Glutamatergic neuron (in vitro differentiated cells): ENCODE data around the gene VPS25. TPM values are rescaled to one million over a fixed set of nuclear protein-coding genes. Genes with fewer than 3 reads are reported as not detected.

Source experiments
- DNase-seq: peaks from one replicate; pipeline ENCODE4 v3.0.0; 2022
- H3K27ac Mint-ChIP-seq: one replicate; pipeline ENCODE4 v1.8.0; 2020; ENCODE audit warnings: mild to moderate bottlenecking, mixed read lengths, inconsistent platforms; ENCODE audit not compliant: unreplicated experiment
- H3K27me3 Mint-ChIP-seq: one replicate; pipeline ENCODE4 v1.8.0; 2020; ENCODE audit warnings: mild to moderate bottlenecking, moderate library complexity, mixed read lengths, inconsistent platforms; ENCODE audit not compliant: unreplicated experiment
- H3K36me3 Mint-ChIP-seq: one replicate; pipeline ENCODE4 v1.8.0; 2020; ENCODE audit warnings: mild to moderate bottlenecking, mixed read lengths, inconsistent platforms; ENCODE audit not compliant: unreplicated experiment
- H3K4me1 Mint-ChIP-seq: one replicate; pipeline ENCODE4 v1.8.0; 2020; ENCODE audit warnings: mild to moderate bottlenecking, low read depth, mixed read lengths, inconsistent platforms; ENCODE audit not compliant: unreplicated experiment
- H3K4me3 Mint-ChIP-seq: one replicate; pipeline ENCODE4 v1.8.0; 2020; ENCODE audit warnings: mild to moderate bottlenecking, mixed read lengths, inconsistent platforms; ENCODE audit not compliant: unreplicated experiment
- H3K9me3 Mint-ChIP-seq: one replicate; pipeline ENCODE4 v1.8.0; 2020; ENCODE audit warnings: mild to moderate bottlenecking, moderate library complexity, mixed read lengths, inconsistent platforms; ENCODE audit not compliant: unreplicated experiment
- total RNA-seq: library from RNA; stranded (reverse); fragmentation: NEBNext Ultra II Directional; extraction: Animal tissue kit (Norgen Biotek cat#: 25700); gene quantifications from one replicate; pipeline ENCODE4 v1.2.1, GENCODE V29; 2021; ENCODE audit not compliant: unreplicated experiment
- TF ChIP-seq, protein P1 (sequence below): fragments of 200-600 bp; sonication (generic); IDR thresholded peaks from one replicate; pipeline ENCODE4 v1.5.0; 2021; ENCODE audit not compliant: partially characterized antibody, unreplicated experiment

VPS25 gene
- total RNA-seq, 1 donor from 2014 or later = 84.3 TPM

DNA sequence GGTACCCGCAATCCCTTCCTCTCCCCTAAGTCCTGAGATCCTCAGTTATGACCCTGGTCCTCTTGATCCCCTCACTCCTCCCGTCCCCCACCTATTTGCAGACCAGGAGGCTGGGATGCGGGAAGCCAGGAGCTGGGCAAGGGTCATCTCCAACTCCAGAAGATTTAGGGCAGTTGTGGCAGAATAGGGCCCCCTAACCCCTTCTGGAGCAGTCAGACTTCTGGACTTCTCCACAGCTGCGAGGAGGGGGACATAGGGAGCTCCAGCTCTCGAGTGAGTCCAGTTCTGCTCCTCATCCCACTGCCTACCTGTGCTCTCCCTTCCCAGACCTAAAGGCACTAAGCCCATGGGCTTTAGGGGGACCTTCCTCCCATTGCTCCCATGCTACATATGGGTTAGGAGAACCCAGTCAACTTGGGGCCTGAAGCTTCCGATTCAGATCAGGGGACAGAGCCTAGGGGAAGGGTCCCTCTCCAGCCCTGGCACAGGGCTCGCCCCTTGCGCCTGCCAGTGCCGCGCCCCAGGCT is 8.5 kb downstream of the VPS25 start:
- Mint-ChIP-seq H3K4me1 (no peaks in the 10 kb centered on the region), H3K27ac (no peak overlapping the region), H3K36me3 (peaks cover 5% of the 10 kb centered on the region), H3K9me3 (peaks cover 8% of the 10 kb centered on the region), H3K4me3 (peak overlapping the region; percentile 77), H3K27me3 (peaks cover 16% of the 10 kb centered on the region)
- DNase-seq = no peak
- TF ChIP-seq, protein P1, sequence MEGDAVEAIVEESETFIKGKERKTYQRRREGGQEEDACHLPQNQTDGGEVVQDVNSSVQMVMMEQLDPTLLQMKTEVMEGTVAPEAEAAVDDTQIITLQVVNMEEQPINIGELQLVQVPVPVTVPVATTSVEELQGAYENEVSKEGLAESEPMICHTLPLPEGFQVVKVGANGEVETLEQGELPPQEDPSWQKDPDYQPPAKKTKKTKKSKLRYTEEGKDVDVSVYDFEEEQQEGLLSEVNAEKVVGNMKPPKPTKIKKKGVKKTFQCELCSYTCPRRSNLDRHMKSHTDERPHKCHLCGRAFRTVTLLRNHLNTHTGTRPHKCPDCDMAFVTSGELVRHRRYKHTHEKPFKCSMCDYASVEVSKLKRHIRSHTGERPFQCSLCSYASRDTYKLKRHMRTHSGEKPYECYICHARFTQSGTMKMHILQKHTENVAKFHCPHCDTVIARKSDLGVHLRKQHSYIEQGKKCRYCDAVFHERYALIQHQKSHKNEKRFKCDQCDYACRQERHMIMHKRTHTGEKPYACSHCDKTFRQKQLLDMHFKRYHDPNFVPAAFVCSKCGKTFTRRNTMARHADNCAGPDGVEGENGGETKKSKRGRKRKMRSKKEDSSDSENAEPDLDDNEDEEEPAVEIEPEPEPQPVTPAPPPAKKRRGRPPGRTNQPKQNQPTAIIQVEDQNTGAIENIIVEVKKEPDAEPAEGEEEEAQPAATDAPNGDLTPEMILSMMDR = no peak

GRCh38 chr17:42782166-42783061 is 9.2 kb downstream of the VPS25 start:
- Mint-ChIP-seq H3K4me1 (no peaks in the 10 kb centered on the region), H3K4me3 (no peak overlapping the region), H3K36me3 (peaks cover 5% of the 10 kb centered on the region), H3K9me3 (peaks cover 8% of the 10 kb centered on the region), H3K27me3 (peaks cover 19% of the 10 kb centered on the region), H3K27ac (no peak overlapping the region)
- TF ChIP-seq, protein P1 = no peak
- no peak for DNase-seq

- H3K4me1 Mint-ChIP-seq = no peaks in the 10 kb centered on the region
- peaks cover 19% of the 10 kb centered on the region for H3K27me3 Mint-ChIP-seq
- no peak overlapping the region for H3K27ac Mint-ChIP-seq
- peak overlapping the region; percentile 39 for H3K4me3 Mint-ChIP-seq
- peaks cover 5% of the 10 kb centered on the region for H3K36me3 Mint-ChIP-seq
- peaks cover 10% of the 10 kb centered on the region for H3K9me3 Mint-ChIP-seq
- TF ChIP-seq, protein P1 = no peak
- no peak for DNase-seq
Observed at GRCh38 chr17:42783062-42783790, 10.0 kb downstream of the VPS25 start.

DNA sequence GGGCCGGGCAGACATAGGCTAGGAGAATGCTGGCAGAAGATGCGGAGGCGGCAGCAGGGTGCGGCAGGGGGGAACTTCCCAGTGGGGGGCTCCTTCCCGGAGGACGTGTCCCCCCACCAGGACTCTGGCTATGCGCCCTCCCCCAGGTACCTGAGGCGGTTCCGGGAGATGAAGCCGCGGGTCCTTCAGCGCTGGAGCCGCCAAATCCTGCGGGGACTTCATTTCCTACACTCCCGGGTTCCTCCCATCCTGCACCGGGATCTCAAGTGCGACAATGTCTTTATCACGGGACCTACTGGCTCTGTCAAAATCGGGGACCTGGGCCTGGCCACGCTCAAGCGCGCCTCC is 10.5 kb downstream of the VPS25 start:
- Mint-ChIP-seq H3K27ac (no peak overlapping the region), H3K27me3 (peaks cover 19% of the 10 kb centered on the region), H3K4me3 (no peak overlapping the region), H3K4me1 (no peaks in the 10 kb centered on the region), H3K36me3 (peaks cover 5% of the 10 kb centered on the region), H3K9me3 (peaks cover 10% of the 10 kb centered on the region)
- no peak for DNase-seq
- TF ChIP-seq, protein P1 = no peak
